Measurements from ENCODE around the gene DRC3.

Gene DRC3

GRCh38 chr17:18064053-18064452 is 91.4 kb downstream of the DRC3 start:
- ATAC-seq: no peak
- TF ChIP-seq ESRRG (CRISPR knock-in tag; IDR thresholded peaks at IDR 0.05) (no peak), TSHZ2 (CRISPR knock-in tag; IDR thresholded peaks at IDR 0.05) (no peak), ZNF565 (CRISPR knock-in tag; conservative IDR thresholded peaks at IDR 0.05; ENCODE audit: low read depth) (no peak), CSDC2 (CRISPR knock-in tag; IDR thresholded peaks at IDR 0.05) (no peak), ZFP3 (CRISPR knock-in tag; IDR thresholded peaks at IDR 0.05) (no peak), ZFP30 (CRISPR knock-in tag; IDR thresholded peaks at IDR 0.05) (no peak), RARB (CRISPR knock-in tag; IDR thresholded peaks at IDR 0.05) (no peak), CREB5 (CRISPR knock-in tag; IDR thresholded peaks at IDR 0.05; ENCODE audit: low read depth) (no peak), ZNF70 (CRISPR knock-in tag; IDR thresholded peaks at IDR 0.05) (no peak)

- TF ChIP-seq BACH2 (CRISPR knock-in tag; IDR thresholded peaks at IDR 0.05; ENCODE audit: borderline replicate concordance) (no peak), CREB5 (CRISPR knock-in tag; IDR thresholded peaks at IDR 0.05; ENCODE audit: low read depth) (no peak), ARNTL (CRISPR knock-in tag; IDR thresholded peaks at IDR 0.05; ENCODE audit: borderline replicate concordance, low read depth) (no peak), ZNF565 (CRISPR knock-in tag; conservative IDR thresholded peaks at IDR 0.05; ENCODE audit: low read depth) (no peak)
- no peak for ATAC-seq
These were observed 92.9 kb downstream of the DRC3 start for GRCh38 chr17:18065546-18065945.

All from SK-N-SH treated with all-trans-retinoic acid at 6 μM for 48 hours (cell line).